Endometrium (tissue), 2 donors: Measurements from ENCODE around the gene PSMB2.

Experiments used
- FAIRE-seq: peaks from 2 replicates; lab custom pipeline; 2012; peaks lifted over from hg19 to GRCh38; lab: Jason Lieb, UNC
- donor health status: control.
- donor health status: control.

PSMB2 gene

DNA sequence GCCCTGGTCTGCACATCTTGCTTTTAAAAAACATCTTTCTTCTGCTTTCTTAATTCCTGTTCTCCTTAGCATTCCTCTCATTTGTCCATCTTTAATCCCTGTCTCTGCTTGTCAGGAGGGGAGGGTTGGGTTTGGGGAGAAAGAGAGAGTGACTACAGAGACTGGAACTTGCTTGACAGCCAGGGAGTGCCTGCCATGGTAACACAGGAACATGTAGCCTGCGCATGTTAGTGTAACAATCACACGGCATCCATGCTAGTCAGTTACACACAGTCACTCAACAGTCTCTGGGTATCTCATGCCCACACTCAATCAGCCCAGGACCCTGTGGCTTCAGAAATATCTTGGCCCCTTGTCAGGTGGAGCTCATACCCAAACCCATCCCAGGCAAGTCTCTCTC is 69.0 kb downstream of the PSMB2 start:
- no peak for FAIRE-seq

GRCh38 chr1:35571263-35571662 is 70.1 kb downstream of the PSMB2 start:
- no peak for FAIRE-seq

GRCh38 chr1:35570589-35571137 is 70.7 kb downstream of the PSMB2 start:
- FAIRE-seq = no peak

DNA sequence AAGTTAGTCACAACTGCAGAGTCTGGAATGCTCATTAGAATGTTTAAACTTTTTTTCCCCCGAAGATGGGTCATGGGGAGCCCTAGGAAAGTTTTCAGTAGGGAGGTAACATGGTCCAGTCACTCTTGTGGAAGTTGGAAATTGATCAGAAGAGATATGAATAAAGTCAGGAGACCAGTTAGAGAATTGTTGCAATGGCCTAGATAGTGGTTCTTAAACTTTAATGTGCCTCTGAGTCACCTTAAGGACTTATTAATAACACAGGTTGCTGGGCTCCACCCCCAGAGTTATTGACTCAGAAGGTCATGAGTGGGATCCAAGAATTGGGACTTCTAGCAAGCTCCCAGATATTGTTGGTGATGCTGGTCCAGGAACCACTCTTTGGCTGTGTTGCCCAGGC is 71.4 kb downstream of the PSMB2 start:
- no peak for FAIRE-seq

DNA sequence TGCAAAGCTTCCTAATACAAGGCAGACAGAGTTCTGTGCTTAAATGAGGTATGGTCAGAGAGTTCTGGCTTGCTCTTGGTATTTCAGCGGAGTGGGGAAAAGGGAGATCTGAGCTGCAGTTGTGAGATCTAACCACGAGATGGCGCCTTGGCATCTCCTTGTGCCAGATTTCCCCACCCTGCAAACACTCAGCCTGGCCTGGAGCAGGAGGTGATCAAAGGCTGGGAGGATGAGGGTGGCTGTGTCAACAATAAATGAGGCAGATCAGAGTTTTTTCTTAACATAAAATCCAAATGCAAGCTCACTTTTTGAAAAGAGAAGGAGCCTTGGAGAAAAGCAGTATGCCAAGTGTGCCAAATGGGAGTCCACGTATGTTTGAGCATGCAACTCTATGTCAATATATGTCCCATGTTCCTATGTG is 72.3 kb downstream of the PSMB2 start:
- peak; percentile 29 for FAIRE-seq

DNA sequence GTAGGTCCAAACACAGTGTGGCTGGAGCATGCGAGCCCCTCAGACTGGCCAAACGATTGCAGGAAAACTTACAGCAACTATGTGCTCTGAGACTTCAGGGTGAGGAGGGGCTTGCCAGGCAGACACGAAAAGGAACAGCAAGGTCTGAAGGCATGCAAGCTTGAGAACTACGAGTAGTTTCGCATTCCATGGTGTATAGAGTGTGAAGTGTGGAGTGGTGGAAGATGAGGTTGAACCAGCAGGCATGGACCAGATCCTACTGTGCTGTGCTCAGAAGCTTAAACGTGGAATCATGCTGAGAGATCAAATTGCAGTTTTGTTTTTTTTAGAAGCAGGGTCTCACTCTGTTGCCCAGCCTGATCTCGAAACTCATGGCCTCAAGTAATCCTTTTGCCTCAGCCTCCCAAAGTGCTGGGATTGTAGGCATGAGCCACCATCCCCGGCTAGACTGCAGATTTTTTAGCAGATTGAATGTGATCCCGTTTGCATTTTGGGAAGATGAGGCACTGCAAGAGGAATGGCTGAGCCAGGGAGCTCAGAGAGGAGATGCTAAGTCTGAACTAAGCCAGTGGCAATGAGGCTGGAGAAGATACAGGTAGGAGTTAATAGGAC is 73.3 kb downstream of the PSMB2 start:
- no peak for FAIRE-seq

- no peak for FAIRE-seq
Observed at GRCh38 chr1:35565742-35566133, 75.6 kb downstream of the PSMB2 start.

DNA sequence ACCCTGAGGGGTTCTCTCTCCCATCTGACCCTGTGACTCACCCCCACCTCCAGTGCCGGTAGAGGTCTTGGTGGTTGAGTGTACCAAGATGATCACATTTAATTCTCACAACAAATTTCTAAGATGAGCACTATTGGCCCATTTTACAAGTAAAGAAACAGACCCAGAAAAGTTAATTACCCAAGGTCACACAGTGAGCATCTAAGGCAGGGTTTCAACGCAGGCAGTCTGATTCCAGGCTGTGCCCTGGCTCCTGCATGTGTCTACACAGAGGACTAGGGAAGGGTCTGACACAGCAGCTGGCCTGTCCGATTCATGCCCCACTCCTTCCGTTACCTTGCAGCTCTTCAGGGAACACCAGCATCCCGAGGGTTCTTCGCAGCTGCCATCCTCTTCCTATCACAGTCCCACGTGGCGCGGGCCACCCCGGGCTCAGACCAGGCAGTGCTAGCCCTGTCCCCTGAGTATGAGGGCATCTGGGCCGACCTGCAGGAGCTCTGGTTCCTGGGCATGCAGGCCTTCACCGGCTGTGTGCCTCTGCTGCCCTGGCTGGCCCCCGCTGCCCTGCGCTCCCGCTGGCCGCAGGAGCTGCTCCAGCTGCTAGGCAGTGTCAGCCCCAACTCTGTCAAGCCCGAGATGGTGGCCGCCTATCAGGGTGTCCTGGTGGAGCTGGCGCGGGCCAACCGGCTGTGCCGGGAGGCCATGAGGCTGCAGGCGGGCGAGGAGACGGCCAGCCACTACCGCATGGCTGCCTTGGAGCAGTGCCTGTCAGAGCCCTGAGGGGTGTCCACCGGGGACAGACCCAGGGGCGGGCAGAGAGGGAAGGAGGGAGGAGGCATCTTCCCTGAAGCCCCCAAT is 76.2 kb downstream of the PSMB2 start:
- FAIRE-seq = no peak

DNA sequence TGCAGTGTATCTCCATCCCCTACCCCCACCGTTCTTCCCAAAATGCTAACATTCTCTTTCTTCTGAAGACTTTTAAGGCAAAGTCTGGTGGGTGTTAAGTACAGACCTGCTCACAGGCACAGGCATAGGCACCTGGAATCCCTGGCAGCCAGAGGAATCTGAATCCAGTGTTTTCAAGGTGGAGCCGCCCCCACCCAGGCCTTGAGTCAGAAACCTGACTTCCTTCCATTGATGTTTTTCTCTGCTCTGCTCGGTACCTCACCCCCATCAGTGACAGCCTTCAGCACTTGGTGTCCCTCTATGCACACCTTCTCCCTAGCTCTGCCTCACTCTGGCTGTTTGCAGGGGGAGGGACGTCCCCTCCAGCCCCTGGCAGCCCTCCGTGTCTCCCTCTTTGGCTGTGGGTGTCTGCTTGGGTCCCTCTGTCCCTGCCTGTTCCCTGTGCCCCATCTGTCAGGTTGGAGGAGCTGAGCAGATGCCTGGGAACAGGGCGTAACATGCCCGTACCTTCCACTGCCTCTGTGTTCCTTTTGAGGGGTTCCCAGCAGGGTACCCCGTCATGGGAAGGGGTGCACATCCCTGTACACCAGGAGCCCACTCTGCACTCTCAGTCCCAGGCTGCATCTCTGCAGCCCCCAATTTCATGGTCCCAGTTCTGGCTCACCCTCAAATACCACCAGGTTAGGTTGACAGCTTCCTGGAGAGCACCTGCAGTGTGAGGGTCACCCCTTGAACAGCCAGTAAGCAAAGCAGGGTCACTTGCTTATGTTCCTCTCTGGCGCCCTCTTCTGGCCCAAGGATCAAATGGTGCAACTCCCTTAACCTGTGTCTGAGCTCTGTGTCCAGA is 77.1 kb downstream of the PSMB2 start:
- FAIRE-seq = no peak

GRCh38 chr1:35563166-35563565 is 78.2 kb downstream of the PSMB2 start:
- no peak for FAIRE-seq

DNA sequence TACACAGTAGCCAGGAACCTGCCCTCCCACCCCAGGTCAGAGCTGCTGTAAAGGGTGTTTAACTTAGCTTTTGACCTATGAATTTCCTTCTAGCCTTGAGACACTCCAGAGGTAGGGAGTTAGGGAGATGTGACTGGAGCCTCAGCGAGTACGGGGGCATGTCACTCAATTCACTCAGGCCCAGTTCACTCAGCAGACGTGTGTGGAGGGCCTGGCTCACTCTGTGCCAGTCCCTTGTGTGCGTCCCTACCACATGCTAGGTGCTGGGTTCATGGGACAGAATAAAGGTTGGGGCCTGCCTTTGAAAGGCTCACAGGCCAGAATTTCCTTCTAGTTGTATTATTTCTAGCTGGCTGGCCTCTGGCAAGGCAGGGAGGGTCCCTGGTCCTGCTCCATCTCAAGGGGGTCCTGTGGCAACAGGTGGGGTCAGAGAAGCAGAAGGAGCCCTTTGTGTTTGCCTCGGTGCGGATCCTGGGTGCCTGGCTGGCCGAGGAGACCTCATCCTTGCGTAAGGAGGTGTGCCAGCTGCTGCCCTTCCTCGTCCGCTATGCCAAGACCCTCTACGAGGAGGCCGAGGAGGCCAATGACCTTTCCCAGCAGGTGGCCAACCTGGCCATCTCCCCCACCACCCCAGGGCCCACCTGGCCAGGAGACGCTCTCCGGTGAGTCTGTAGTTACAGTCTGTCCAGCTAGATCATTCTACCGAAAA is 79.2 kb downstream of the PSMB2 start:
- no peak for FAIRE-seq

DNA sequence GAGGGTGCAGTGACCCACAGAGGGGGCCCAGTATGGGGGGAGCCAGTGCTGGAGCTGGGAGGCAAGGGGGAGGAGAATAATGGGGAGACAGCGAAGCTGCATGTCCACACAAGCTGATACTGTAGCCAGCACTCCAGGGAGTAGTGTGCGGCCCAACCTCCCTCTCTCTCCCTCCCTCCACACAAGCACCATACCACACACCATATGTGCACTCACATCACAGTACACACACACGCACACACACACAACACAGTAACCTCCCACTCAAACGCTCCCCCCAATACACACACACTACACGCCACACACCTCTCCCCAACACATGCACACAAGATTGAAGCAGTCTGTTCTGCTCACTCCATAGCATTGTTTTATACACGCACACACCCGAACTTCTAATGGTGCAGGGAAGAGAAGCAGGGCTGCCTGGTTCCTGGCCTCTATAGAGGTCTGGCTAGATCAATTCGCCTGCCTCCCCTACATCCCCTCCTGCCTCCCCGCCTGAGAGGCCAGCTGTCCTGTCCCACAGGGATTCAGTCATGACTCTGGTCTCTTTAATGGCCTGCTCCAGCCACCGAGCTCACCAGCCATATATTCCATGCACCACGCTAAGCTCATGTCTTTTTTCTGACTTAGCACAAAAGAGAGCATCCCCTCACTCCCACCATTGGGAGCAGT is 79.9 kb downstream of the PSMB2 start:
- FAIRE-seq = no peak

GRCh38 chr1:35560256-35561225 is 80.8 kb downstream of the PSMB2 start:
- FAIRE-seq = no peak

DNA sequence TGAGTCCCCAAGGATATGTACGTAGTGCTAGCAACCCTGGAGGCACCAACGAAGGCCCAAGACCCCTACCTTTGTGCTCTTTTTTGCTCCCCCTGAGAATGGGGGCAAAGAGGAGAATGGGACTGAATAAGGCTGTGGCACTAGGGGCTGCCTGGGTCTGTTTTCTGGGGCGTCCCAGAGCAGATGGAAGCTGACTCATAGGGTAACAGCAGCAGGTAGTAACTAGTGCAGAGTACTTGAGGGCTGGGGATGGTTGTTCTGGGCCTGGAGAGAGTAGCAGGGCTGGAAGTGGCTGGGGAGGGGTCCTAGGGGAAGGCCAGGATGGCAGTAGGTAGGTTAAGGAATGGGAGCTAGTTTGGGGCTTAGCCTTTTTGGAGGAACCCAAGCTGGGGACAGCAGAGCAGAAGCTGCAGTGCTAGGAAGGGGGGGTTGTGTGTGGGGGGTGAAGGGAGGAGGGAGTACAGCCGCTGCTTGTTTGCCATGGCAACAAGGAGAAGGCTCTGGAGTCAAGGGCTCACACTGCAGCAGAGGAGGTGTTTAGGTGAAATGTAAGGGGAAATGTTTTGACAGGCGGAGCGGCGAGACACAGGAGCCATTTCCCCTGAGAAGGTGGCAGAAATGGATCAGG is 81.9 kb downstream of the PSMB2 start:
- no peak for FAIRE-seq

DNA sequence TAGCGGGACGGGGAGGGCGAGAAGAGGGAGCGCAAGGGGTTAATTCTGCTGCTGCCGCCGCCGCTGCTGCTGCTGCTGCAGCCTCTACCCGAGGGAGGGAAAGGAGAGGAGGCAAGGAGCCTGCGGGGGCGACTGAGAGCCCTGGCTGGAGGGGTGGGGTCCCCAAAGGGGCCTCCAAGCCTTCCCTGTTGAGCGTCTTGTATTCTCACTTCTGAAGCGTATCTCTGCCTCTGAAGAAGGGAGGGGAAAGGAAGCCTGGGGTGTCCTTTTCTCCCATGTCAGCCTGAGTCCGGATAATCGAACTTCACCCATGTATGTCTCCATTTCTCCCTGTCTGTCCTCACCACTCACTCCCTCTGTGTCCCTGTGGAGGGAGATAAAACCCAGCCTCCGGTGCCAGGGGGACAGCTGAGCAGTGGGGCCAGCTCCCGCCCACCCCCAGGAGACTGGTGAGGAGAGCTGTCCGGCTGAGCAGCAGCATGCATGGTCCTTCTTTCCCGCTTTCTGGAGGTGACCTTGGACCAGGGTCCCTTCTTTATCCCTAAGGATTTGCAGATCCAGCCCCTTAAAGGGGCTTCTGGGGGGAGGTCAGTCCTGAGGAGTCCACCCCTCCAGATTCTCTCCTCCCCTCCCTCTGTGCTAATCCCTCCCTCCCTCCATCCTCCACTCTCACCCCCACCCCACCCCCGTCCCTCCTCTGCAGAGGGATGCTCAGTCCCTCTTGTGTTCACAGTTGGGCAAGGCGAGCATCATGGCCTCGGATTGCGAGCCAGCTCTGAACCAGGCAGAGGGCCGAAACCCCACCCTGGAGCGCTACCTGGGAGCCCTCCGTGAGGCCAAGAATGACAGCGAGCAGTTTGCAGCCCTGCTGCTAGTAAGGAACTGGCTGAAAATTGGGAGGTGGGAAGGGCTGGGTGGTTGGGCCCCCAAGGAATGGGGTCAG is 82.7 kb downstream of the PSMB2 start:
- FAIRE-seq = no peak

DNA sequence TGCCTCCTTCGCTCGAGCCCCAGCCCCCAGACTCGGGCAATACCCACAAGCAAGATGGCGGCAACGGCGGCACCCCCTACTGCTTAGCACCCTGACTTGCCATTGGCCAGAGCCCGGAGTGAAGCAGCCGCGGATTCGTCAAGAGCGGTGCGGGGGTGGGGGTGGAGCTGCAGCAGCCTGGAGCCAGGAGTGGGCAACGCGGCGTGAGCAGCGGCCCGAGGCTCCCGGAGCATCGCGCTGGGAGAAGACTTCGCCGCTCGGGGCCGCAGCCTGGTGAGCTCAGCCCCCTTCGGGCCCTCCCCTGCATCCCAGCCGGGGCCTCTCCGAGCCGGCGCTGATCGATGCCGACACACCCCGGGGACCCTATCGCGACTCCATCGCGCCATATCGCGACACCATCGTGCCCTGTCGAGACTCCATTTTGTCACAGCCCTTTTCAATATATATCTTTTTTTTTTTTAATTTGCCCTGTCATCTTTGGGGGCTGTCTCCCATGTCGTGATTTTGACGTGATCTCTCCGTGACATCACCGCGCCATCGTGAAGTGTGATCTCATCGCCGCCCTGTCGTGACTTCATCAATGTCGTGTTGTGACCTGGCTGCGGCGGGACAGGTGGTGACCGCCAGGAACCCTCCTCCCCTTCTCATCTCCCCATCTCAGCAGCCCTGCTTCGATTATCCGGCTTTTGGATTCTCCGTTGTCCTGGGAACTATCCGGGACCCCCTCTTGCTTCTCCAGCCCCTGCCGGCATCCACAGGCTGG is 83.5 kb downstream of the PSMB2 start, which contains the start of gene NCDN:
TSS of gene NCDN (plus strand) at position 189 of the 763 bp plus-strand sequence. CDS start at position 581, 392 bp downstream.
- FAIRE-seq = peak; percentile 76

DNA sequence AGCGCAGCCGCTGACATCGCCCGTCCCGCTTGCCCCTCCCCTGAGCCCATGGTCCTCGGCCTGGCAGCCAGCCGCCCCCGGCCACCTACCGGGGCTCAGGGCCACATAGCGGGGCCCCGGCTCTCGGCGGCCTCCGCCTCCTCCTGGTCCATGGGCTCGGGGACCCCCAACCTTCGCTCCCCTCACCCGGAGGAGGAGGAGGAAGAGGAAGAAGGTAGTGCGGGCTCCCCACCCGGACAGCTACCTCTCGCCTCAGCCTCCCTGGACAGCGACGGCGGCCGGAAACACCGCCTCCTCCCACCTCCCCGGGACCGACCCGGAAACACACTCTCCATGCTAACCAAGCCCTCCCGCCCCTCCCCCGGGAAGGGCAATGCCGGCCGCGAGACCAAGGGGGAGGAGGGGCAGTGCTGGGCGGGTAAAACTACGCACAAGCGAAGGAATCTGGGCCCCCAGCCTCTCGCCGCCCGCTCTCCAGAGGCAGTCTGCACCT is 84.2 kb downstream of the PSMB2 start, which contains the start of gene KIAA0319L:
TSS of gene KIAA0319L (minus strand) at position 286 of the 493 bp plus-strand sequence. CDS start 2,912 bp downstream, outside the sequence.
- FAIRE-seq = no peak
